HG03521 (cell line): ENCODE results near the gene GFY.
A peak's percentile ranks its signal among the peaks of the same experiment; 100 is the strongest.

ENCODE experiments used
- ATAC-seq: cut with Tn5 transposase; IDR thresholded peaks from one replicate; pipeline ENCODE4 v1.9.1; 2021; ENCODE audit warnings: mild to moderate bottlenecking, moderate library complexity; ENCODE audit not compliant: unreplicated experiment

GFY gene

GRCh38 chr19:49428547-49429451, 3.6 kb downstream of the GFY start:
- no peak for ATAC-seq

DNA sequence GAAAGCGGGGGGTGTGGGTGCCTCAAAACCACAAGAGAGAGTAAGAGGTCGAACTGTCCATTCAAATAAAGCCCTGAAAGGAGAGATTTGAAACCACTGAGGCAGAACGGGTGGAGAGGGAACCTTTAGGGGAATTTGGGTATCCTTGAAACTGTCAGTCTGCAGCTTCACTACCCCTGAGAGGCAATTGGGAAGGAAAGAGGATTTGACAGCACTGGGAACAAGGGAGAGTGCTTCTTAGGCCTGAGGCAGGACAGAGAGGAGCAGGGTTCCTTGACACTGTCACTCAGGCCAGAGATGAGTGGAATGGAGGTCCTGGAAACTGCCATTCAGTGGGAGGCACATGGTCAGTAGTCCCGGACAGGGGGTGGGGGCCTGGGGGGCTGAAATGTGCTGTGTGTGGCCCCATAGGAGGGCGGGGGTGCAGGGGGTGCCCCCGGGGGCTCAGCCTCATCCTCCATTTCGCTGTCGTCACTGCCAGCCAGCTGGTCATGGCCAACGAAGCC, 5.0 kb downstream of the GFY start:
- no peak for ATAC-seq

GRCh38 chr19:49430678-49431329, 5.6 kb downstream of the GFY start:
- no peak for ATAC-seq

- no peak for ATAC-seq
These were observed 6.2 kb downstream of the GFY start for GRCh38 chr19:49431330-49431749.

DNA sequence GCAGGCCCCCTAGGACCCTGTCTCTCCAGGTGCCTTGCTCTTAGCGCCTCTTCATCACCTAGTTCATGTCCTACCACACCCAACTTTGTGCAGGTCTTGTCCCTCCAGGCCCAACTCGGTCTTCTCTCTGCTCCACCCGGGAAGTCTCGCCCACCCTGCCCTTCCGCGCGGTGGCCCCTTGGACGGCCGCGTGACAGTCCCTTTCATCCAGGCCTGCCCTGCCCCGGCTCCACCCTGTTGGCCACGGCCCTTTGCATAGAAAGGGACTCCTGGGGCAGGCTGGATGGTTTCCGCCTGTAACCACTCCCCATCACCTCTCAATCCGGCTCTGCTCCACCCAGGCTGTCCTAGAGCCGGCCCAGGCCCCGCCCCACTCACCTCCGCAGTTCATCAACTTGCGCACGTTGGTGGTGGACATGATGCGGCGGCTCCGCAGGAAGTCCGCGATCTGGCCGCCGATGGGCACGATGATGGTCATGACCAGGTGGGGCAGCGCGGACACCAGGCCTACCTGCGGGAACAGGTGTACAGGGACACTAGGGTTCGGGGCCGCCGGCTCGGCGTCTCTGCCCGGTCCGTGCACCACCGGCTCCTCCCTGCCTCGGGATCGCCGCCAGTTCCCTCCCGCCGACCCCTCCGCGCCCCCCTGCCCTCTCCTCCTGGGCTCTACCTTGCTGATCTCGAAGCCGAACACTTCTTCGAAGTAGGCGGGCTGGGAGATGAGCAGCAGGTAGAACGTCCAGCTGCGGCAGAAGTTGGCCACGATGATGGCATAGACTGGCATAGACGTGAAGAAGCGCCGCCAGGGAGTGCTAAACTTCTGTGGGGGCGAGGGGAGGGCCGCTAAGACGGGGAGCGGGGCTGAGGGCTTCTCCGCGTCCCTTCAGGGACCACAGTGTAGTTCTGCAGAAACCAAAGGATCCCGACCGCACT, 7.2 kb downstream of the GFY start:
- ATAC-seq = no peak

- no peak for ATAC-seq
These were observed 8.2 kb downstream of the GFY start for GRCh38 chr19:49433240-49433901.

- no peak for ATAC-seq
These were observed 9.9 kb downstream of the GFY start for GRCh38 chr19:49434907-49435583.

- ATAC-seq = no peak
These were observed 10.5 kb downstream of the GFY start for GRCh38 chr19:49435670-49436069.

GRCh38 chr19:49436381-49437017, 11.3 kb downstream of the GFY start:
- ATAC-seq = no peak

DNA sequence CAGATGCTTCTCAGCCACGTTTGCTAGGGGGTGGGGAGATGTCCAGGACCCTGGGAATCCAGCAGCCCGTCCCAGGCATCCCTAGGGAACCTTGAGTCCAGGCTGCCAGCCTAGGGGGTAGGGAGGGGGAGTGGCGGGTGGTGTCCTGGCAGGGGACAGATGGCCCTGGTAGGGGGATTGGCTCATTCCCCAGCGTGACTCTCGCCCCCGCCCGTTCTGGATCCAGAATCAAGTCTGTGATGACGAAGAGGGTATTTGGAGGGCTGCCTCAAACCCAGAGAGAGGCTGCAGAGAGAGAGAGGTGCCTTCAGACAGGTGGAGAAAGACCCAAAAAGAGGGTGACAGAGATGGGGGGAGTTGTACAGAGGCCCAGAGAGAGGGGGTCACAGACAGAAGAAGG, 12.0 kb downstream of the GFY start:
- no peak for ATAC-seq

GRCh38 chr19:49438261-49438660, 13.1 kb downstream of the GFY start:
- no peak for ATAC-seq

- ATAC-seq = no peak
These were observed 14.6 kb downstream of the GFY start for GRCh38 chr19:49439836-49440235.

DNA sequence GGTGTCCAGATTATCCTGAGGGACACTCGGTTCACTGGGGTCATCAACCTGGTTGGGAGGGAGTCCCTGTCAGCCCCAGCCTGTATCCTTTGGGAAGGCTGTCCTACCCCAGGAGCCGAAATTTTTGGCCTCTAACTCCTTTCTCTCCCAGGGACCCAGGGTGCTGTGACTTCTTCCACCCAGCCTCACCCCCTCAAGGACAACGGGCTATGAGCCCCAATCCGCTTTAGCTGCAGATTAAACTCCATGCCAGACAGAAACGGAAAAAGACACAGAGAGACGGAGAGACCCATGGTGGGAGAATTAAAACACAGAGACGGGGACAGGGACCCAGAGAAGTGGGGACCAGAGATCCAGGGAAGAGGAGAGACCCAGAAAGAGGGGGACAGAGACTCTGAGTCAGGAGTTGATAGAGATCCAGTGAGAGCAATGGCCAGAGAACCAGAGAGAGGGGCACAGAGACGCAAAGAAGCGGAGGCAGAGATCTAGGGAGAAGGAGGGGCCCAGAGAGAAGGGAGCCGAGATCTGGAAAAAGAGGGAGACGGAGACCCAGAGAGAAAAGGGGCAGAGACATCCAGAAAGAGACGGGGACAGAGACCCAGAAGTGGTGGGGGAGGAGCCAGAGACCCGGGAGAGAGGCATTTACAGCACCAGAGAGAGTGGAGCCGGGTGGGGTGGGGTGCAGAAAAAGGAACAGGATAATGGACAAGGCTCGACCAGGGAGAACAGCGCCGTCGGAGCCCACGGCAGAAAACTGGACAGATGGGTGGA, 15.4 kb downstream of the GFY start:
- no peak for ATAC-seq

DNA sequence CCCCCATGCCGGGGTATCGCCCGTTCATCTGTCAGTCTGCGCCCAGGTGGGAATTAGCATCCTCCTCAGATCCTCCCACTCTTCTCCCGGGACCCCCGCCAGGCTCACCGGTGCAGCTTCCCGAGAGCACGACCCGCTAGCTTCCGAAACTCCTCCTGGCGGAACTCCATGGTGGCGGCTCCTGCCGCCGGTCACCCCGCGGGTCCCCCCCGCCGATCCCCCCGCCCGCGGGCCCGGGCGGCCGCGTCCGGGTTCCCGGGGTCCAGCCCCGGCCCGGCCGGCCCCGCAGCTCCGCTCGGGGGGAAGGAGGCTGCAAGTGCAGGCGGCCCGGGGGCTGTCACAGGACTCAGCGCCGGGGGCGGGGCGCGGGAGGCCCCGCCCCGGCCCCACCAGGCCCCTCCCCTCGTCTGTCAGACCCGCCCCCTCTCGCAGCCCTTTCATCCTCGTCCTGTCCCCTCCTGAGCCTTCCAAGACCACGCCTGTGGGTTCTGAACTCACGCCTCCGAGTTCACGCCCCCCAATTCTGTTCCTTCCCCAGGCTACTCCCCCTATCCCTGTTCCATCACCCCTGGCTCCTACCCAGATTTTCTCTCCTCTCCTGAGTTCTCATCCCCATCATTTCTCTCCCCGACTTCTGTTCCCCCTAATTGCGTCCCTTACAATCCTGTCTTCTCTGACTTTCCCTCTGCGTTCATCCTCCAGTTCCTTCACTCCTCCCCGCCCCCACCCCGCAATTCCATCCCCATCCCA, 16.2 kb downstream of the GFY start, which contains the start of gene SLC17A7:
TSS of gene SLC17A7 (minus strand) at position 318 of the 750 bp plus-strand sequence. CDS start at position 170, 148 bp downstream.
- no peak for ATAC-seq

GRCh38 chr19:49441960-49442350, 16.8 kb downstream of the GFY start:
- no peak for ATAC-seq

DNA sequence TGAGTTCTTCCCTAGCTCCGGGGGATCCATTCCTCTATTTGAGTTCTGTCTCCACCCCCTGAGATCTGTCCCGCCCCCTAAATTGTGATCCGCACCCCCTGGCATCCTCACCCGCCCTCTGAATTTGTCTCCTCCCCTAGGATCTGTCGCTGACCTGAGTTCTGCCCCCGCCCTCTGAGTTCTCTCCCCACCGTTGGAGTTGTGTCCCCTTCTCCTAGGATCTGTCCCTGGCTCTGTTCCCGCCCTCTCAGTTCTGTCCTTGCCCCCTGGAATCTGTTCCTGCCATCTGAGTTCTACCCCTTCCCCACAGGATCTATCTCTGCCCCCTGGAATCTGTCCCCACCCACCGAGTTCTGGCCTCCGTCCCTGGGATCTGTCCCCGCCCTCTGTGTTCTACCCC, 17.2 kb downstream of the GFY start:
- ATAC-seq = no peak

GRCh38 chr19:49442771-49443365, 17.7 kb downstream of the GFY start:
- peak; percentile 14 for ATAC-seq
